HepG2 (cell line): ENCODE results near the gene UTS2R. TPM values are rescaled to one million over a fixed set of nuclear protein-coding genes. Genes with fewer than 3 reads are reported as not detected.

Source experiments
- ATF7 ChIP-seq, 2 experiments: fragments of 450-650 bp in 1 of 2; sonication (generic) in 1 of 2; formaldehyde crosslinking in 1 of 2; IDR thresholded peaks; 2 replicates each; pipeline versions ENCODE4 v1.4.0 to v1.6.1; 2016 to 2020; ENCODE audit warnings: antibody characterized with exemption in 1 of 2, mild to moderate bottlenecking in 1 of 2, missing genetic modification reagents in 1 of 2
- KLF9 ChIP-seq: IDR thresholded peaks from 2 replicates; pipeline ENCODE4 v1.6.1; 2016; ENCODE audit warnings: low read depth
- MIER3 ChIP-seq: IDR thresholded peaks from 2 replicates; pipeline ENCODE4 v1.6.1; 2016; ENCODE audit warnings: missing compliant biosample characterization, borderline replicate concordance
- NCOA1 ChIP-seq: sonication (generic); formaldehyde crosslinking; IDR thresholded peaks from 2 replicates; pipeline ENCODE4 v1.9.0; 2021; ENCODE audit warnings: missing genetic modification reagents
- PHF20 ChIP-seq: sonication (generic); formaldehyde crosslinking; IDR thresholded peaks from 2 replicates; pipeline ENCODE4 v1.5.0; 2020; ENCODE audit warnings: mild to moderate bottlenecking, missing genetic modification reagents
- RAD21 ChIP-seq: fragments of 450-650 bp; formaldehyde crosslinking; IDR thresholded peaks from 2 replicates; pipeline ENCODE4 v1.5.0; 2020; ENCODE audit warnings: mild to moderate bottlenecking
- SCMH1 ChIP-seq: sonication (generic); formaldehyde crosslinking; IDR thresholded peaks from 2 replicates; pipeline ENCODE4 v1.9.0; 2021; ENCODE audit warnings: missing genetic modification reagents, mild to moderate bottlenecking, borderline replicate concordance
- TBX3 ChIP-seq: fragments of 450-650 bp; IDR thresholded peaks from 2 replicates; pipeline ENCODE4 v1.6.1; 2017; ENCODE audit warnings: antibody characterized with exemption, mild to moderate bottlenecking, inconsistent platforms, borderline replicate concordance
- ZNF18 ChIP-seq: sonication (generic); formaldehyde crosslinking; IDR thresholded peaks from 2 replicates; pipeline ENCODE4 v1.8.0; 2022; ENCODE audit warnings: mild to moderate bottlenecking, missing genetic modification reagents; ENCODE audit not compliant: insufficient replicate concordance
- ZNF234 ChIP-seq: sonication (generic); formaldehyde crosslinking; conservative IDR thresholded peaks from 2 replicates; pipeline ENCODE4 v1.5.1; 2020; ENCODE audit warnings: mild to moderate bottlenecking, missing genetic modification reagents
- ZNF431 ChIP-seq: sonication (generic); formaldehyde crosslinking; IDR thresholded peaks from 2 replicates; pipeline ENCODE4 v1.9.0; 2022; ENCODE audit warnings: missing genetic modification reagents, low read depth, mild to moderate bottlenecking, borderline replicate concordance
- polyA plus RNA-seq, 8 experiments: library from polyadenylated mRNA; depleted of rRNA in 3 of 8; stranded (reverse) in 7 of 8; unstranded in 1 of 8; fragments of >200 nt; fragmentation: Illumina TruSeq in 4 of 8; extraction: Trizol in 4 of 8; gene quantifications; 2 replicates each; pipeline versions ENCODE4 v1.2.1 to v1.2.3, GENCODE V29; 2011 to 2016; ENCODE audit warnings: low read depth in 4 of 8, missing spikeins in 1 of 8, mixed read lengths in 1 of 8; ENCODE audit not compliant: insufficient read depth in 1 of 8
- total RNA-seq, 5 experiments: library from RNA; depleted of rRNA; stranded (reverse); fragments of >200 nt; fragmentation: Illumina TruSeq; extraction: Trizol; gene quantifications; 2 replicates each; pipeline ENCODE4 v1.2.3, GENCODE V29; 2016; ENCODE audit warnings: low read depth in 1 of 5

Gene UTS2R
- total and polyA plus RNA-seq, 2 of the 13 experiments (the other 11 are each of a cell fraction or from before 2014, with no cell fraction given): 0.13 to 0.15 TPM

GRCh38 chr17:82414548-82415281, 43.1 kb downstream of the UTS2R start (continued):
- TF ChIP-seq PHF20 (CRISPR knock-in tag): peak; percentile 69
- peak; percentile 75 for TF ChIP-seq ZNF431 (CRISPR knock-in tag)
- TF ChIP-seq ZNF234 (CRISPR knock-in tag): peak; percentile 86
- 0 out of 2 replicates have a peak, but pooled peaks have one; percentile 36 for TF ChIP-seq SCMH1 (CRISPR knock-in tag)
- no peak for TF ChIP-seq NCOA1 (CRISPR knock-in tag)
- TF ChIP-seq ATF7 (IDR thresholded peaks at IDR 0.05): no peak
- 0 out of 2 replicates have a peak, but pooled peaks have one; percentile 38 for TF ChIP-seq ATF7 (CRISPR knock-in tag; IDR thresholded peaks at IDR 0.05)
- TF ChIP-seq MIER3 (CRISPR knock-in tag): peak; percentile 67; the same call in 1 of the 2 replicates
- TF ChIP-seq ZNF18 (CRISPR knock-in tag): peak; percentile 95
- peak; percentile 82 for TF ChIP-seq RAD21 (CRISPR knock-in tag)
- no peak for TF ChIP-seq TBX3
- TF ChIP-seq KLF9 (CRISPR knock-in tag): 0 out of 2 replicates have a peak, but pooled peaks have one; percentile 53
